GM18861 (cell line): ENCODE results near the gene DDRGK1.

Experiments used
- ATAC-seq: cut with Tn5 transposase; IDR thresholded peaks from one replicate; pipeline ENCODE4 v1.9.1; 2021; ENCODE audit not compliant: unreplicated experiment

Gene DDRGK1

DNA sequence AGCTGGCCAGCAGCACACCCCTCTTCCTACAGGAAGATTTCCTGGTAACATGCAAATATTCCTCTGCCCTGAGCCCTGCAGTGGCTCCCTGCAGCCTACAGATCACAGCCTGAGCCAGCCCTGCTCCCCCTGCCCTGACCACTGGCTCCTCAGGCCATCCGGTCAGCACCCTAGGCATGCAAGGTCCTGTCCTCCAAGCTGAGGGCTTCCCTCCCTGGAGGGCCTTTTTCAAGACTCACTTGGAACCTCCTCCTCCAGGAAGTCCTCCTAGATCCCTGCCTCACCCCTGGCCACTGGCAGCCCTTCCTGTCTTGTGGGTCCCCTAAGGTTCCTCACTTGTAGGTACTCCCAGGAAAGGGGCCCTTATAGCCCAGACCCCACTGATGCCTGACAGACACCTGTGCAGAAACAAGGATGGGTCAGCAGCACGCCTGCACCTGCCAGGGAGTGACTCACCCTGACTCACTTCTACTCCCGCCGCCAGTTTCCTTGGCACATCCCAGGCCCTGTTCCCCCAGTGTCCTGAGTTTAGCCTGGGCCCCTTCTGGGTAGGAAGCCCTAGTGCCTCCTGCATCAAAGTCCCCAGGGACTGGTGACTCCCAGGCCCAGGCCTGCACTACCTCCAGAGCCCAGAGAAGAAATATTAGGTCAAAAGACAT is 31.3 kb upstream of the DDRGK1 start:
- ATAC-seq = no peak

DNA sequence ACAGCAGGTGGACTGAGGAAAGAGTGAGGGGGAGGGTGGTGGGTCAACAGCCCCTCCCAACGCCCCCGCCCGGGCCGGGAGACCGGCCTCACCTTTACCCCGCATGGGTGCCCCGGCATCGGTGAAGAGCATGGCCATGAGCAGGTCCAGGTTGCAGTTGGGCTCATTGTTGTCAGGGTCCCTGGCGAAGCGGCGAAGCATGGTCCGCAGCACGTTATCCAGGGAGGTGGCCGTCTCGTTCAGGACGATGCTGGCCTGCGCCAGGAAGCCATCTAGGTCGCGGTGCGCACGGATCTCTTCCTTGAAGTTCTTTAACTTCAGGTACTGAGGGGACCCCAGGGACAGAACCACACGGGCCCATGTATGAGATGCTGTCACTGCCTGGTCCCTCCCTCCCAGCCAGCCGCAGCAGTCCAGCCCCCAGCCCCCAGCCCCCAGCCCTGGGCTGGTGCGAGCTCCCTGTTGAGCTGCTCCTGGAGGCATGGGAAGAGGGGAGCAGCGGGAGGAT is 29.6 kb upstream of the DDRGK1 start:
- ATAC-seq = no peak

DNA sequence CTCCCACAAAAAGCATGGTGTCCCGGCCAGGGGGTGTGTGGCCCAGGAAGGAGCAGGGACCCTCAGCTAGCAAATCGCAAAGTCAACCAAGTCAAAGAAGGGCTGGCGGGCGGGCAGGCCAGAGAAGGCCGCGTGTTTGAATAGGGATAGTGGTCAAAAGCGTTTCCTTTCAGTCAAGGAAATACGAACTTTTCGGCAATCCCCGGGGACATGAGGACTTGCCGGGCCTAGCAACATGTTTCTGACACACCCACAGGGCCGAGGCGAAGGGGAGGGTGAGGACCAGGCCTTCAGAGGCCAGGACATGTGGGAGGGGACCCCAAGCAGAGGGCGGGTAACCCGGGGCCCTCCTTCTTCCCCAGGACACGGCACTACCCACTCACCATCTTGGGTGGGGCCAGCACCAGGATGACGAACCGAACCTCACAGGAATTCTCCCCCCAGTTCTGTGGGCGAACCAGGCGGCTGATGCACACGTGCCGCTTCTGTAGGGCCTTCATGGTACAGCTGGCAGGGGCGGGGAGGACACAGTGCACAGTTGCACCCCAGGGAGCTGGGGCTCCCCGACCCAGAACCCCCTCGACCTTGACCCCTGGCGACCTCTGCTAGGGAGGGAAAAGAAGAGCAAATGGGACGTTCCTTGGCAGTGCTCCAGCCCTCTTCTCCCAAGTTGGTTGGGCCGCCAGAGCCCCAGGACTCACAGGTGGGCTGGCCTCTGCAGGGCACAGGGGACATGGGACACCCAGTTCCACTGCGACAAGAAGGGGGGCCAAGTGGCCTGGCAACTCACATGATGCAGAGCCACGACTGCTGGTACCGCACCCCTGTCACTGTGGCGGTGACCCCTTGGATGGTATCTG is 28.9 kb upstream of the DDRGK1 start:
- ATAC-seq = no peak

DNA sequence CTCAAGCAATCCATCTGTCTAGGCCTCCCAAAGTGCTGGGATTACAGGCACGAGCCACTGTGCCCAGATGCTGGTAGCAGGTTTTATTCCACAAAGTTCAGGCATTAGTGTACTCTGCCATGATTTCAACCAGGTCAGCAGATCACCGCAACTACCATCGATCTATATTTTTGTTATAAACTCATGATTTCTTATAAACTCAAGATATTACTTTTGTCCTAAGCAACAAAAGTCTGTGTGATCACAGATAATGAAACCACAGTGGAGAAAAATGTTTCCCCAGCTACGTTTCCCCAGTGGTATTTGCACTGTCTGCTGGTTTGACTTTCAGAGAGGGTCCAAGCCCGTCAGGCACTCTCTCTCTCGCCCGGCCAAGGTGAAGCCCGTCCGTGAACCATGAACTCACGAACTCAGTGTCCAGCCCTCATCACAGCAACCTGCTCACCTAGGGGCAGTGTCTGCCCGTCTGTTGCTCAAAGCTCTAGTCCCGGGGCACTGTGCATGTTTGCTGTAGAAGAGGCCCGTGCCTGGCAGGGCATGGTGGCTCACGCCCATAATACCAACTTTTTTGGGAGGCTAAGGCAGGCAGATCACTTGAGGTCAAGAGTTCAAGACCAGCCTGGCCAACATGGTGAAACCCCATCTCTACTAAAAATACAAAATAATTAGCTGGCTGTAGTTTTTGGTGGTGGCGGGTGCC is 27.6 kb upstream of the DDRGK1 start:
- ATAC-seq = no peak

DNA sequence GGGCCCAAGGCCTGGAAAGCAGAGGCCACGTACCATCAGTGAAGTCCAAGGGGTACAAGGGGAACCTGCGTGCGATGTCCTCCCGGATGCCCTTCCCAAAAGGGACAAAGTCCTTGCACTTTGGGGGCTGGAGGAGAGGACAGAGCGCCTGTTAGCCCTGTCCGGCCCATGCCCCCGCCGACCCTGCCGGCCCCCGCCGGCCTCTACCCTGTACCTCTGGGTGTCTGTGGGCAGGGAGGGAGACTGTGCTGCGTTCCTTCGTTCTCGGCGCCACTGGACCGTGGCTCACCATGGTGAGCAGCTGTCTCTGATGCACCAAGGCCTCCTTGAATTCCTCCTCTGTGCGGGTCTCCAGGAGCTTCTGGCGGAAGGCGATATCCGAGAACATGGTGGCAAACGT is 26.6 kb upstream of the DDRGK1 start:
- ATAC-seq = no peak

GRCh38 chr20:3229798-3230197 is 25.3 kb upstream of the DDRGK1 start:
- ATAC-seq = no peak

DNA sequence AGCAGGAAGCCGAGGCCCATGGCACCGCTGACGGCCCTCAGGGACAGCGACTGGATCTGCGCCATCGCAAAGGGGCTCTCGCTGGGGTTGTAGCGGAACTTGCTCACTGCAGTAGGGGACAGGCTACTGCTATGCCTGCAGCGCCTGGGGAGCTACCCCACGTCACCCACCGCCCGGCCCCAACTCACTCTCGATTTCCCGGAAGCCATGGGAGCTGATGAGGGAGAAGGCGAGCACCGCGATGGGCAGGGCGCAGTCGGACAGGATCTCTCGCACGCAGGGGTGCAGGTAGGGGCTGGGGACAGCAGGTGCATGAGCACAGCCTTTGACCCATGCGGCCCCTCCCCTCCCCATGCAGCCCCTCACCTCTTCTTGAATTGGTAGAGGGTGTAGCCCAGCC is 24.7 kb upstream of the DDRGK1 start:
- no peak for ATAC-seq

DNA sequence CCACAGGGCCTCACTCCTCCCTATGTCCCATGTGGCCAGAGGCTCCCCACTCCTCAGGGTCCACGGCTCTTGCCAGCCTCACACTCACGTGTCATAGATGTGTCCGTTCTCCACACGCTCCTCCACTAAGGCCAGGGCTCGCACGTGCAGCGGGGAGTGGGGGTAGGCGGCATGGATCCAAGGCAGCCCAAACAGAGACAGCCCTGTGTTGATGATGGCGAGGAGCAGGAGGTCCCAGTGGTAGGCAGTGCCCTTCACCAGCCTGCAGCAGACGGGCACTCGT is 24.2 kb upstream of the DDRGK1 start:
- no peak for ATAC-seq

DNA sequence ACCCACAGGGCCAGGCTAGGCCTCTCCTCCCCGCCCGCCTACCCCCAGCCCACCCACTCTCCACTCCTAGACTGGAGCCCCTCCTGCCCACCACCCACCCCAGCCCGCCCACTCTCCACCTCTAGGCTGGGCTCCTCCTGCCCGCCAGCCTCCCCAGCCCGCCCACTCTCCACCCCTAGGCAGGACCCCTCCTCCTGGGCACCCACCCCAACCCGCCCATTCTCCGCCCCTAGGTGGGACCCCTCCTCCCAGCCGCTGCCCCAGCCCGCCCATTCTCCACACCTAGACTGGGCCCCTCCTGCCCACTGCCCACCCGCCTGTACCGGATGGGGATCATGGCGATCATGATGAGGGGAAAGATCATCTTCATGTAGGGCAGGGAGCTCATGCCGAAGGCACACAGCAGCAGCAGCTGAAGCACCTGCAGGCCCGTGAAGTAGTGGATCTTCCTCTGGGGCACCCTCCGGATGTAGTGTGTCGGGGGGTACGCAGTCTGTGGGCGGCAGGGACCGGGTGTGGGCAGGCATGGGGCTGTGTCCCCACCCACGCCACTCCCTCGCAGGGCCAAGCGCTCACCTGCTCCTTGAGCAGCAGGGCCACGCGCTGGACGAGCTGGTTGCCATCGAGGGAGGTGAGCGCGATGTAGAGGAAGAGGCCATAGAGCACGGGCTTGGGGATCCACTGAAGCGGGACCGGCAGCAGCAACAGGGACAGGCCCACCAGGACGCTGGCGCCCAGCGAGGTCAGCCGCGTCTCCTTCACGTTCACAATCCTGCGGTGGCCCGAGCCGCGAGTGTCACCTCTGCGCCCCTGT is 23.7 kb upstream of the DDRGK1 start:
- no peak for ATAC-seq

DNA sequence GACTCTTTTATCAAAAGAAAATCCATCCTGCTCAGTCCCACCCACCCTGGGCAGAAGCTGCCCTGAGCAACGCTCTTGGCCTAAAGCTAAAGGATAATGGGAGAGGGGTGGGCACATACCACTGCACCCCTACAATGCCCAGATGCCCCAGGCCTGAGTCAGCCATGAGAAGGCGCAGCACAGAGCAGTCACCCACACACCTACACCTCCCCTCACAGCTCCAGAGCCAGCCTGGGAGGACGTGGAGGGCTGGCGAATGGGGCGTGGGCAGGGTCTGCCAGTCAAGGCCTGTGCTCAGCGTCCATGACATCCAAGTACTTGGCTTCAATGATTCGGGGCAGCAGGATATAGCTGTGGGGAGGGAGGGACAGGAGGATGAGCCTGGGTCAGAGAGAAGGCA is 23.0 kb upstream of the DDRGK1 start:
- ATAC-seq = no peak

- ATAC-seq = no peak
Measured at GRCh38 chr20:3226864-3227263, 22.4 kb upstream of the DDRGK1 start.

DNA sequence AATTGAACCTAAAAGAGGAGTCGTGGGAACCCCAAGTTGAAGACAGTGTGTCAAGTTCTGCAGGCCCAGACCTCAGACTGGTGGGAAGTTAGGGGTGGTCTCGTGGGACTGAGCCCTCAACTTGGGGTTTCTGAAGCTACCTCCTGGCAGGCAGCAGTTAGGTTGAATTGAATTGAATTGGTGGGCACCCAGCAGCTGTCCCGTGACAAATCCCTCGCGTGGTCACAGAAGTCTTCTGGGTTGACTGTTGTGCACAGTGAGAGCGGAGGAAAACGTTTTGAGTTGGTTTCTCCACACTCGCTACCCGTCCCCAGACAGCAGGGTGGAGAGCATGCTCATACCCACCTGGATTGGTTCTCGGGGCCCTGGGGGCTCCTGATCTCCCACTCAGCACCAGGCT is 21.6 kb upstream of the DDRGK1 start:
- ATAC-seq = no peak

- ATAC-seq = no peak
Measured at GRCh38 chr20:3224681-3225421, 20.4 kb upstream of the DDRGK1 start.

- no peak for ATAC-seq
Measured at GRCh38 chr20:3223994-3224680, 19.7 kb upstream of the DDRGK1 start.

GRCh38 chr20:3223651-3223993 is 19.1 kb upstream of the DDRGK1 start:
- ATAC-seq = no peak

DNA sequence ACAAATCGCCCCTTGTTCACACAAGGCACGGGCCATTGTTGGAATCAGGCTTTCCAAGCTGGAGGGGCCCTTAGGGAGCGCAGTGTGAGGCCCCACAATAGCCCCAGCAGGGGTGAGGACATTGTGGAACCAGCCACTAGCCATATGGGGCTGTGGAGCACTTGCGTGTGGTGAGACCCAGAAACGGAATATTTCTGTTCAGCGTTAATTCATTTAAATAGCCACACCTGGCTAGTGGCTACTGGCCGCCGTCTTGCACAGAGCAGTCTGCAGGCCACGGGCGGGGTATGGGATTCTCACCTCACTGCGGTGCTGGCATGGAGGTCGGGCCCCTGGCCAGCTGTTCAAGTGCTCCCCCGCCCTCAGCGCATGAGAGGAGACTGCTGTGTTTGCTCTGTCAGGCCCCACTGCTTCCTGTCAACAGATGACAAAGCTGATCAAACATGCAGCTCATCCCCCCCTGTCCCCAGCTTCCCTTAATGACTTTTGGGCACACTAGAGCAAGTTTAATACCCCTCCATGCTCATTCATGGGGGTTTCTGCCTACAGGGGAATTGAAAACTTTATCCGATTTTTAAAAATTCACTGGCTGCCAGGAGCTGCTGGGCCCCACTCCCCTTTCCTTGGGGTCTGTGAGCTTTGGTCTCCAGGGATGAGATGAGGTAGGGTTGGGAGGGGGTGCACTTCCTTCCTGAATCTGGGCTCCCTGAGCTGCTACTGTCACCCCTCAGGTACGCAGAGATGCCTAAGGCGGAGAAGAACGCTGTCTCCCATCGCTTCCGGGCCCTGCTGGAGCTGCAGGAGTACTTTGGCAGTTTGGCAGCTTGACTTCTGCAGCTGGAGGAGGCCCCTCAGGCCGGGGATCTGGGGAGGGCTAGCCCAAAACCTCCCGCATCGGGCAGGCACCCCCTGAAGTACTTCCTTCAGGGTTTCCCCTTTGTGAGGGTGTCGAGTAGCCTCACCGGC is 18.4 kb upstream of the DDRGK1 start:
- peak; percentile 56 for ATAC-seq

- no peak for ATAC-seq
Measured at GRCh38 chr20:3221398-3222226, 17.1 kb upstream of the DDRGK1 start.
